Skeletal muscle satellite cell (primary cell): ENCODE data around the gene PSG5. TPM values are rescaled to one million over a fixed set of nuclear protein-coding genes. Genes with fewer than 3 reads are reported as not detected.
"Not testable (repeated sequence)": the region's sequence is repeated elsewhere in the genome, so short reads cannot be mapped to it uniquely, and the experiment has no call there.

Experiments
- H3K27me3 ChIP-seq: 2 replicates; pipeline ENCODE4 v1.7.0; 2013; ENCODE audit warnings: low read length; ENCODE audit not compliant: control insufficient read depth, insufficient read depth
- H3K36me3 ChIP-seq: 2 replicates; pipeline ENCODE4 v1.7.0; 2013; ENCODE audit warnings: mild to moderate bottlenecking, control low read depth, low read length; ENCODE audit not compliant: insufficient read depth
- H3K4me1 ChIP-seq: 2 replicates; pipeline ENCODE4 v1.7.0; 2013; ENCODE audit warnings: low read length; ENCODE audit not compliant: control insufficient read depth, insufficient read depth
- H3K4me2 ChIP-seq: 2 replicates; pipeline ENCODE4 v1.7.0; 2013; ENCODE audit warnings: mild to moderate bottlenecking, low read length
- H3K4me3 ChIP-seq: 2 replicates; pipeline ENCODE4 v1.7.0; 2013; ENCODE audit warnings: low read length
- H3K9ac ChIP-seq: 2 replicates; pipeline ENCODE4 v1.7.0; 2013; ENCODE audit warnings: mild to moderate bottlenecking, low read depth, low read length, moderate library complexity
- H3K9me3 ChIP-seq: replicated peaks from 2 replicates; pipeline ENCODE4 v1.7.0; 2013; ENCODE audit warnings: mild to moderate bottlenecking, control low read depth, low read length
- total RNA-seq: library from RNA; depleted of rRNA; stranded (reverse); fragments of >200 nt; gene quantifications from 2 replicates; pipeline ENCODE4 v1.2.3, GENCODE V29; 2012; rRNA removed

PSG5 gene
- 0.22 and 0.51 TPM in 2 replicates for total RNA-seq

DNA sequence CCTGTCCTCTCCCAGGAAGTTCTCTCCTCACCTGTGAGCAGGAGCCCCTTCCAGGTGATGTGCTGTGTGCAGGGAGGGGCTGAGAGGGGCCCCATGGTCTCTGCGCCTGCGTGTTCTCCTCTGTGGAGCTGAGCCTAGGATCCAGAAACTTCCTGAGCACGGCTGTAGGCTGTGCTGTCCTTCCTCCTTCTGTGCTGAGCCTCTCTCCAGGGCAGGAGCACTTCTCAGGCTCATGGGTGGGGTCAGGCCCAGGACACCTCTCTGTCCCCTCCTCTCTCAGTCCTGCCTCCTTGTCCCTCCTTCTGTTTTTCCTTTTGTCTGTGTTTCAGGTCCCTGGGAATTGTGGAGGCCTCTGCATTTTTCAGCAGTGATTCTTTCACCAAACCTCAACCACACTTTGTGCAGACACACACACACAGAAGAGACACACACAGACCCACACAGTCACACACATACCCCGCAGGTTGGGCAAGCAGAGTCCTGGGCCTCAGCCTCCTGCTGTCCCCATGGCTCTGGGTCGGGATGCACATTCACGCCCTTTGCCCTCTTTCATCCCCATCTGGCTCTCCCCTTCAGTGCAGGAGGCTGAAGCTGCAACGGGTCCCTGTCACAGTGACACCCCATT, at the start of gene PSG5:
PSG5 (minus strand) TSS at position 226 of the 625 bp plus-strand sequence; CDS start at position 95, 131 bp downstream.
- not testable (repeated sequence) for H3K27me3 ChIP-seq, H3K9me3 ChIP-seq, H3K4me3 ChIP-seq, H3K9ac ChIP-seq, H3K4me2 ChIP-seq, H3K36me3 ChIP-seq
- H3K4me1 ChIP-seq, result peaks cover 20% of the 10 kb centered on the region

DNA sequence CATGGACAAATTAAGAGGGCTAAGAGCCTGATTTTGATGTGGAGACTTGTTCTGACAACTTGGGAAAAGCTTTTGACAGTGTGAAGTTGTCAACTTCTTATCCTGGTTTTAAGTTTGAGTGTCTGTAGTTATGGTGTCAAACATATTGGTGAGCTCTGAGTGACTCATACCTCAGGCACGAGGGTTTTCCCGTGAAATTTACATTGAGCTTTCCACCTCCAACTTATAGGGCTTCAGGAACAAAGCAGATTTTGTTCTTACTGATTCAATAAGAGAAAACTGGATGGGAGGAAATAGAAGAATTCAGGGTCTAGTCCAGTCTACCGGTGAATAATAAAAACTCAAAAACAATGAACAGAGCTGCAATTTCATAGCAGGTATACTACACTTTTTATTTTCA, 49.4 kb upstream of the PSG5 start:
- not testable (repeated sequence) for H3K36me3 ChIP-seq, H3K27me3 ChIP-seq, H3K4me2 ChIP-seq, H3K4me3 ChIP-seq, H3K4me1 ChIP-seq, H3K9me3 ChIP-seq, H3K9ac ChIP-seq

DNA sequence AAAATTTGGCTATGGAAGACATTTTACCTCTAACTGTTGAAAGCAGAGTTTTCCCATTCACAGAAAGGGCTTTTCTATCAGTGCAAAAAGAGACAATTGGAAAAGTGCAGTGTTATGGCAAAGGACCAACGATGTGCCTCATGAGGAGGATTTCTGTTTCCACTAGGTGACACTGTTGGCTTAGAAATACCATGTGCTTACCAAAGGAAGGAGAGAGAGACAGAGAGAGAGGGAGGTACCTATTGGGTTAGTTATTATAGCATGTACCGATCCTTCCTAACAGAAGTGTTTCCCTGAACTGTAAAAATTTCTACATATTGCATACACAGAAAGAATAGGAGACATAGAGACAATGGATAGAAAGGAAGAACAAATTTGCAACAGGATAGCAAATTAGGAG, 43.0 kb upstream of the PSG5 start:
- H3K9ac ChIP-seq, result no peak overlapping the region
- H3K27me3 ChIP-seq, result no peaks in the 10 kb centered on the region
- no peaks in the 10 kb centered on the region for H3K36me3 ChIP-seq
- no peak overlapping the region for H3K4me3 ChIP-seq
- H3K9me3 ChIP-seq, result no peaks in the 10 kb centered on the region
- no peak overlapping the region for H3K4me2 ChIP-seq
- H3K4me1 ChIP-seq, result no peaks in the 10 kb centered on the region

DNA sequence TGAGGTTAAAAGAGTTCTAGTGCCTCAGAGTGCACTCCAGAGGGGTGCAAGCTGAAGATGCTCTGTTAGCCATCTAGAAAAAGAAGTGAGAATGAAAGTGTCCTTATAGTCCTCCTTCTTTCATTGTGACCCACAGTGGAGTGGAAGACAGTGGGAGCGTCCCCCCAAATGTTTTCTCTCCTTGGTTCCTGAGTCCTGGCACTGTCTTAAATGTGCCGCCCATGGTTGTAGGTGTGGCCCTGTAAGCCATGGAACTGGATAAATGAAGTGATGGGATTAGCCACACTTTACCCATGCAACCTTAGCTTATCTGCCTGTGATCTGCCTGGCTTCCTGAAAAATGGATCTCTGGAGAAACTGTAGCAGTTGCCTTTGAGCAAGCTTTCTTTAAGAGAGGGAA, 42.4 kb upstream of the PSG5 start:
- not testable (repeated sequence) for H3K4me2 ChIP-seq, H3K4me3 ChIP-seq, H3K9ac ChIP-seq, H3K9me3 ChIP-seq, H3K36me3 ChIP-seq, H3K4me1 ChIP-seq, H3K27me3 ChIP-seq

DNA sequence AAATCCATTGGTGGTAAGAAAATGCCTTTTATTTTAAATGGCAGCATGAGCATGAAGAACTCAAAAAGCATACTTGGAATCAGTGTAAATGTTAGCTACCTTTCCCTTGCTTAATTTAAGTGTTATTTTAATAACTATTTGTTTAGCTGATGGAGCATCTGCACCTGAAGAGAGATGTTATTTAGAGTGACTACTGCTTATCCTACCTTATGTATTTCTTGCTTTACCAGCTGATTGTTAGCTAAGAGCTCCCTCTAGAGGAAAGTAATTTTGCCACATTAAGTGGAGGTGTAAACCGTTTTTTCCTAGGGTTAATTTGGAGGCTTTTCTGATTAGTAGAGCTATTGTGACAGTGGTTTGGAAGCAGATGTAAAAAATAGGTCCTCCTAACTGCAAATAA, 40.6 kb upstream of the PSG5 start:
- H3K9me3 ChIP-seq, H3K27me3 ChIP-seq, H3K9ac ChIP-seq, H3K4me2 ChIP-seq, H3K4me1 ChIP-seq, H3K4me3 ChIP-seq, H3K36me3 ChIP-seq: not testable (repeated sequence)

DNA sequence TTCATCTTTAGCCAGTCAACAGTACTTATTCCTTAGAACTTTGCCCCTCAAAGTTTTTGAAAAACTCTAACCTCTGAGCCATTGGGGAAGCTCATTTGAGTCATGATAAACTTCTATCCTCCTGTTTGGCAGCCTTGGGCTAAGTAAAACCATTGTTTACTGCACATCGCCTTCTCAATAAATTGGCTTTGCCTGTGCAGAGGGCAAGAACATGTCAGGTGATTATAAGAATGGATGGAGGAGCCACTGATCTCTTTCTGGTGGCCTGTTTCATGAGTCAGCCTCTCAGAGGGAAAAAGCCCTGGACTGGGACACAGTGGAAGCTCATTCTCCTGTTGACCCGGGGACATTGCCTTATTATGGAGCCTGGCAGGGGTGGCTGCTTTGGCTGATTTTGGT, 38.5 kb upstream of the PSG5 start:
- H3K9ac ChIP-seq, result no peak overlapping the region
- no peaks in the 10 kb centered on the region for H3K4me1 ChIP-seq
- H3K27me3 ChIP-seq, result no peaks in the 10 kb centered on the region
- no peak overlapping the region for H3K4me3 ChIP-seq
- no peaks in the 10 kb centered on the region for H3K36me3 ChIP-seq
- no peaks in the 10 kb centered on the region for H3K9me3 ChIP-seq
- no peak overlapping the region for H3K4me2 ChIP-seq

DNA sequence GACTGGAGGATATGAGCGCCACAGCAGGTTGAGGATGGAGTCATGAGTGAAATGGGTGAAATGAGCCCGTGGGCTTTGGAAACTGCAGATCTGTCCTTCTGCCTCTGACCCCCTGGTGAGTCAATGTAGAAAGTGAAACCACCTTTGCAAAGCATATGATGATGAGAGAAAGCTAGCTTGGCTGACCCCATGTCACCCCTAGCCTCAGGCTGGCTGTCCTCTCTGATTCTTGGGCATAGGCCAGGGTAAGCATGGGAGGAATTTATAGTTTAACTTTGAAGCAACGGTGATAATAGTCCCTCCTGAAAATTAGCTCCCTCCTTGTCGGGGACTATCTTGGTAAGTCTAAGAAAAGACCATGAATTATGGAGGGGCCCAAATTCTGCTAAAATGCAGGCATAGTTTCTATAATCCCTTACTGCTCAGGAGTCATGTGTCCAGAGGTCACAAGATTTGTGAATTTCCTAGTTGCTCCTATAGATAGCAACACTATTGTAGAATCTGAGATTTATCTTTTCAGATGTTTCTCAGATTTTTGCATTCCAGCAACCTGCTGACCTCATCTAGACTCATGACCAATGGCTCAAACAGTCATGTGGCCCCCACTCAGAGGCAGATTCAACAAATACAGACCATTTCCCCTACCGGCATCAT, 38.0 kb upstream of the PSG5 start:
- not testable (repeated sequence) for H3K9ac ChIP-seq, H3K9me3 ChIP-seq, H3K4me2 ChIP-seq, H3K36me3 ChIP-seq, H3K27me3 ChIP-seq, H3K4me1 ChIP-seq, H3K4me3 ChIP-seq

DNA sequence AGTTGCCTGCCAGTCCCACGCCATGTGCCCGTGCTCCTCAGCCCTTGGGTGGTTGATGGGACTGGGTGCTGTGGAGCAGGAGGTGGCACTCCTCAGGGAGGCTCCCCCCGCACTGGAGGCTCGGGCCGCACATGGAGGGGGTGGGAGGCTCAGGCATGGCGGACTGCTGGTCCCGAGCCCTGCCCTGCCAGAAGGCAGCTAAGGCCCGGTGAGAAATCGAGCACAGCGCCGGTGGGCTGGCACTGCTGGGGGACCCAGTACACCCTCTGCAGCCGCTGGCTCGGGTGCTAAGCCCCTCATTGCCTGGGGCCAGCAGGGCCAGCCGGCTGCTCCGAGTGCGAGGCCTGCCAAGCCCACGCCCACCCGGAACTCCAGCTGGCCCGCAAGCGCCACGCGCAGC, 35.6 kb upstream of the PSG5 start:
- not testable (repeated sequence) for H3K36me3 ChIP-seq, H3K4me2 ChIP-seq, H3K4me3 ChIP-seq, H3K4me1 ChIP-seq, H3K9ac ChIP-seq, H3K27me3 ChIP-seq, H3K9me3 ChIP-seq

DNA sequence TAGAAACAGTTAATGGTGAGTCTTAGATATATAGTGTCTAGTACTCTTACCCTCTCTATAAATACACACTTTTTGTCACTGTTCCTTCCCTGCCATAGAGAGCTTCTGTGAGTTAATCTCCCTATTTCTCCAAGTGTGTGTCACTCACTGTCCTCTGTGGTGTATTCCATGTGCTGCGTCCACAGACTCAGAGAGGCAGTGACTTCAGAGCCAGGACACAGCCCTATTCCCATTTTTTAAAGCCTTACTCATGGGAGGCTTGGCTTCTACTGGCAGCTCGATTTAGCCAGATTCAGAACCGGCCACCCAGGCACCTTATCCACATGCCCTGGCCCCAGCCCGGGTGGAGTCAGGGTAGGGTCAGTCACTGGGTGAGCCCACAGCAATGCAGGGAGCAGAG, 32.8 kb upstream of the PSG5 start:
- not testable (repeated sequence) for H3K4me3 ChIP-seq, H3K4me1 ChIP-seq, H3K36me3 ChIP-seq, H3K9ac ChIP-seq, H3K9me3 ChIP-seq, H3K27me3 ChIP-seq, H3K4me2 ChIP-seq

DNA sequence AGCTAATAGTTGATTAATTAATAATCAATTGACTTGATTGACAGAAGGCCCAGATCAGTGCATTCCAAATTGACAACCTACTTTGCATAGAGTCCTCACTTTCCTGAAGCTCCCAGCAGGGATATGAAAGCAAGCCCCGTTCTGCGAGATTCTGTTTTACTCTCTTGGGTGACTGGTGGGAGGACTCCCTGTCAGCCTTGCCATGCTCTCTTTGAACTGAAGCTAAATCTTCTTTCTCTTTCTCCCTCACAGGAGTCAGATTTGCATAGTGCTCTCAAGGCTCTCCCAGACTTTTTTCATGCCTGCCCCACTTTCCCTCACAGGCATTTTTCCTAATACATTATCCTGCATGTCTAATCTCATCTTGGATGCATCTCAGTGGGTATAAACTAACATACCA, 29.5 kb upstream of the PSG5 start:
- H3K27me3 ChIP-seq, H3K36me3 ChIP-seq, H3K4me2 ChIP-seq, H3K4me3 ChIP-seq, H3K9ac ChIP-seq, H3K9me3 ChIP-seq, H3K4me1 ChIP-seq: not testable (repeated sequence)

DNA sequence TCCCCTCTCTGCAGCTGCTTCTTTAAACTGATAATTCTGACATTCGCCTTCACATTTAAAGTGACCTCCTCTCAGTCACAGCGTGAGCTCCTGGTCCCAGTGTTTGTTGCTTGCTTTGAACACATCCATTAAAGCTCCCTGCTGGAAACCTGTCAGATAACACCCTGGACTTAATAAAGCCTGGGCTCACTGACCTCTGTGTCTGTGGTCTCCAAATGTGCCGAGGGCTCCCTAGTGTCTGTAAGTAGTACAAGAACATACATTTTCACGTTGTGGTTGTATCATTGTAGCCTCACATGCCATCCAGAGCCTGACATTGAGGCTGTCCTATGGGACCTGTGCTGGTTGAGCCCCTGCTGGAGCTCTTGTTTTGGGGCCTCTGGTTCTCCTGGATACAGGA, 21.7 kb upstream of the PSG5 start:
- no peak overlapping the region for H3K9ac ChIP-seq
- H3K27me3 ChIP-seq, result no peaks in the 10 kb centered on the region
- H3K4me3 ChIP-seq, result no peak overlapping the region
- H3K36me3 ChIP-seq, result no peaks in the 10 kb centered on the region
- peaks cover 7% of the 10 kb centered on the region for H3K4me1 ChIP-seq
- no peak overlapping the region for H3K4me2 ChIP-seq
- H3K9me3 ChIP-seq, result no peaks in the 10 kb centered on the region

DNA sequence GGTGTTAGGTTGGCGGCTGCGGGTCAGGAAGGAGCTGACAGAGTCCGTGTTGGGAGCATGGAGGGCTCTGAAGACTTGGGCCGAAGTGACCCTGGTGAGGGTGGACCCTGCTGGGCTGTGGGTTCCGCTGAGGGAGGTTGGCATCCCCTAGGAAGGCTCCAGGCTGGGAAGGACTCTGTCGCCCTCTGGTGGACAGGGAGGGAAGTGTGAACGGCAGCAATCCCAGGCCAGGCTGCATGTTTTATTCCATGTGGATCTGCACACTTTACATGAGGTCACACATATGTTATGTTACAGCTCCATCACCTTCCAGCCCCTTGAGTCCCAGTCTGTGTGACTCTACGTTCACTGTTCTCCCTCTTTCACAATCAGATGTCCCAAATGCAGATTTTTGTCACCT, 20.8 kb upstream of the PSG5 start:
- H3K9me3 ChIP-seq, result not testable (repeated sequence)

More for the DNA sequence above, 20.8 kb upstream of the PSG5 start:
- H3K4me2 ChIP-seq, H3K36me3 ChIP-seq, H3K4me3 ChIP-seq, H3K9ac ChIP-seq, H3K27me3 ChIP-seq: not testable (repeated sequence)
- H3K4me1 ChIP-seq, result peaks cover 10% of the 10 kb centered on the region
